A549 (cell line): ENCODE measurements around the gene GDA. TPM values are rescaled to one million over a fixed set of nuclear protein-coding genes. Genes with fewer than 3 reads are reported as not detected.

Source experiments
- ATAC-seq, 2 experiments: fragments of 200-7000 bp in 1 of 2; fragments of >200 bp in 1 of 2; cut with Nextera tagmentation in 1 of 2; cut with Tn5 transposase in 1 of 2; 3 replicates each; pipeline versions ENCODE4 v1.8.0 to v1.9.1; 2018 to 2020; ENCODE audit warnings: mild to moderate bottlenecking in 1 of 2, moderate library complexity in 1 of 2
- CTCF ChIA-PET: fragments of 300-600 bp; sonication (Branson Sonifier 250); formaldehyde crosslinking; extraction: SDS; loops from one replicate; lab custom pipeline; 2021; ENCODE audit warnings: antibody characterized with exemption, inconsistent platforms; lab: Yijun Ruan, JAX
- POLR2A ChIA-PET: fragments of 350-600 bp; formaldehyde crosslinking; extraction: SDS; loops from one replicate; lab custom pipeline; 2021; ENCODE audit warnings: antibody characterized with exemption, inconsistent platforms; lab: Yijun Ruan, JAX
- DNase-seq, 2 experiments: peaks; one replicate each; pipeline versions ENCODE4 v3.0.0 to v3.0.0-alpha.2; 2011 to 2016; ENCODE audit warnings: low read depth in 1 of 2, low spot score in 1 of 2
- FAIRE-seq: peaks from 2 replicates; lab custom pipeline; 2011; peaks lifted over from hg19 to GRCh38; lab: Jason Lieb, UNC
- H3K27ac ChIP-seq, 2 experiments: fragments of >200 bp; sonication (Bioruptor Twin); formaldehyde crosslinking; 3 replicates each; pipeline ENCODE4 v1.5.1; 2016 to 2017
- H3K4me1 ChIP-seq: fragments of >200 bp; sonication (Bioruptor Twin); formaldehyde crosslinking; 3 replicates; pipeline ENCODE4 v1.6.1; 2016
- H3K4me2 ChIP-seq: fragments of >200 bp; sonication (Bioruptor Twin); formaldehyde crosslinking; 3 replicates; pipeline ENCODE4 v1.6.1; 2016
- H3K4me3 ChIP-seq: fragments of >200 bp; sonication (Bioruptor Twin); formaldehyde crosslinking; 3 replicates; pipeline ENCODE4 v1.5.1; 2016
- H3K9me3 ChIP-seq: fragments of >200 bp; sonication (Bioruptor Twin); formaldehyde crosslinking; 3 replicates; pipeline ENCODE4 v1.6.1; 2016
- CHD4 ChIP-seq: fragments of 200-600 bp; sonication (generic); IDR thresholded peaks from 2 replicates; pipeline ENCODE4 v1.6.1; 2016; ENCODE audit warnings: antibody characterized with exemption, mild to moderate bottlenecking, borderline replicate concordance
- CTCF ChIP-seq: fragments of >200 bp; sonication (Bioruptor Twin); formaldehyde crosslinking; IDR thresholded peaks from 3 replicates; pipeline ENCODE4 v1.5.1; 2016
- EHF ChIP-seq: fragments of 250-450 bp; sonication (Bioruptor Pico); IDR thresholded peaks from 2 replicates; pipeline ENCODE4 v1.5.0; 2020; ENCODE audit warnings: mild to moderate bottlenecking
- ELK1 ChIP-seq: fragments of 150-350 bp; IDR thresholded peaks from 2 replicates; pipeline ENCODE4 v1.6.1; 2014; ENCODE audit warnings: low read depth, mild to moderate bottlenecking, low read length
- FOSB ChIP-seq: fragments of 250-450 bp; sonication (Bioruptor Pico); IDR thresholded peaks from 2 replicates; pipeline ENCODE4 v1.5.0; 2020; ENCODE audit warnings: mild to moderate bottlenecking, moderate library complexity
- FOXS1 ChIP-seq: fragments of 250-450 bp; sonication (Bioruptor Pico); IDR thresholded peaks from 2 replicates; pipeline ENCODE4 v1.5.0; 2020; ENCODE audit warnings: mild to moderate bottlenecking, moderate library complexity
- HDAC2 ChIP-seq: fragments of 200-600 bp; sonication (generic); IDR thresholded peaks from 2 replicates; pipeline ENCODE4 v1.6.1; 2016
- HES2 ChIP-seq: fragments of >200 bp; sonication (Bioruptor Twin); formaldehyde crosslinking; IDR thresholded peaks from 2 replicates; pipeline ENCODE4 v1.6.1; 2016
- HEYL ChIP-seq: fragments of 250-450 bp; sonication (Bioruptor Pico); IDR thresholded peaks from 2 replicates; pipeline ENCODE4 v1.8.0; 2021; ENCODE audit warnings: mild to moderate bottlenecking, moderate library complexity
- HMGXB4 ChIP-seq: fragments of 250-450 bp; sonication (Bioruptor Pico); IDR thresholded peaks from 2 replicates; pipeline ENCODE4 v1.5.0; 2021; ENCODE audit warnings: mild to moderate bottlenecking, moderate library complexity, borderline replicate concordance
- JUN ChIP-seq, 2 experiments: fragments of >200 bp; sonication (Bioruptor Twin); formaldehyde crosslinking; IDR thresholded peaks; 2 replicates in 1 of 2; 3 replicates in 1 of 2; pipeline ENCODE4 v1.6.1; 2016 to 2017
- MAFK ChIP-seq: fragments of 450-650 bp; IDR thresholded peaks from 2 replicates; pipeline ENCODE4 v1.6.1; 2014; ENCODE audit not compliant: partially characterized antibody
- MAZ ChIP-seq: fragments of 150-350 bp; IDR thresholded peaks from 2 replicates; pipeline ENCODE4 v1.6.1; 2014; ENCODE audit warnings: antibody characterized with exemption, low read depth, low read length, borderline replicate concordance
- NFE2L2 ChIP-seq: fragments of 150-350 bp; conservative IDR thresholded peaks from 2 replicates; pipeline ENCODE4 v1.6.1; 2014; ENCODE audit warnings: low read length
- NR3C1 ChIP-seq: fragments of >200 bp; sonication (Bioruptor Twin); formaldehyde crosslinking; IDR thresholded peaks from 3 replicates; pipeline ENCODE4 v1.6.1; 2017
- POLR2AphosphoS2 ChIP-seq: conservative IDR thresholded peaks from 2 replicates; pipeline ENCODE4 v1.6.1; 2012; ENCODE audit warnings: low read length, improper control_type of control experiment, inconsistent platforms
- RARB ChIP-seq: fragments of 250-450 bp; sonication (Bioruptor Pico); IDR thresholded peaks from 2 replicates; pipeline ENCODE4 v1.8.0; 2021; ENCODE audit warnings: mild to moderate bottlenecking, moderate library complexity
- REST ChIP-seq: fragments of 200-600 bp; sonication (generic); IDR thresholded peaks from 2 replicates; pipeline ENCODE4 v1.6.1; 2016; ENCODE audit warnings: antibody characterized with exemption, mild to moderate bottlenecking, moderate library complexity
- RFX5 ChIP-seq: fragments of 450-650 bp; IDR thresholded peaks from 2 replicates; pipeline ENCODE4 v1.7.1; 2014; ENCODE audit warnings: antibody characterized with exemption, mild to moderate bottlenecking, moderate library complexity
- polyA plus RNA-seq, 4 experiments: library from polyadenylated mRNA; depleted of rRNA in 3 of 4; stranded (reverse); fragments of >200 nt; fragmentation: RNase III in 1 of 4; extraction: RNeasy Plus Mini Kit Qiagen cat#74134 plus additional on column Dnase treatment in 1 of 4; gene quantifications; 2 replicates in 3 of 4; 3 replicates in 1 of 4; pipeline ENCODE4 v1.2.3, GENCODE V29; 2011 to 2017

The GDA gene
- polyA plus RNA-seq, 2 of the 4 experiments (the other 2 are of a cell fraction): 0.23 to 1.2 TPM

- ChIA-PET CTCF (interaction anchor here (0.7 to 3.6 kb wide), 9 partner anchors 10 to 920 kb away, joined by 3 to 37 read pairs (median 3); no protein-coding TSS in a partner anchor), POLR2A (no interaction called here)
- no peak overlapping the region for H3K27ac ChIP-seq
- no peaks in the 10 kb centered on the region for H3K4me1 ChIP-seq
- DNase-seq (no peak), ATAC-seq (no peak), FAIRE-seq (peak; percentile 28)
- TF ChIP-seq ELK1: no peak
- no peak for TF ChIP-seq CHD4
- TF ChIP-seq HDAC2: no peak
- TF ChIP-seq NR3C1: no peak
- TF ChIP-seq MAZ: no peak
- no peak for TF ChIP-seq RARB (CRISPR knock-in tag)
- TF ChIP-seq RFX5: no peak
- no peak for TF ChIP-seq JUN (IDR thresholded peaks at IDR 0.05)
- TF ChIP-seq HEYL: no peak
- no peak for TF ChIP-seq HMGXB4
- no peak for TF ChIP-seq HES2
- TF ChIP-seq FOXS1 (CRISPR knock-in tag): no peak
- no peak for TF ChIP-seq EHF (CRISPR knock-in tag)
- TF ChIP-seq NFE2L2: no peak
- H3K9me3 ChIP-seq: no peaks in the 10 kb centered on the region
- H3K4me2 ChIP-seq: no peak overlapping the region
- H3K4me3 ChIP-seq: no peak overlapping the region
These were observed 56.3 kb downstream of the GDA start for GRCh38 chr9:72205513-72205912.

GRCh38 chr9:72207278-72207677 is 58.0 kb downstream of the GDA start:
- POLR2A ChIA-PET: no interaction called here
- no peak for ATAC-seq
- DNase-seq: no peak
- H3K9me3 ChIP-seq: no peaks in the 10 kb centered on the region
- H3K4me2 ChIP-seq: no peak overlapping the region
- H3K4me1 ChIP-seq: no peaks in the 10 kb centered on the region
- FAIRE-seq: peak; percentile 73
- H3K27ac ChIP-seq: no peak overlapping the region
- CTCF ChIA-PET: interaction anchor here (1.6 kb wide), 1 partner anchor 168 kb away, joined by 7 read pairs; no protein-coding TSS in a partner anchor
- H3K4me3 ChIP-seq: no peak overlapping the region
- no peak for TF ChIP-seq FOSB (CRISPR knock-in tag)
- TF ChIP-seq CTCF: no peak
- TF ChIP-seq REST: no peak
- TF ChIP-seq MAFK: no peak
- no peak for TF ChIP-seq HDAC2
- no peak for TF ChIP-seq POLR2AphosphoS2
